GM21515 (cell line): ENCODE measurements around the gene CLEC16A.

Experiments used
- ATAC-seq: cut with Tn5 transposase; IDR thresholded peaks from one replicate; pipeline ENCODE4 v1.9.1; 2021; ENCODE audit not compliant: unreplicated experiment

The CLEC16A gene

GRCh38 chr16:11231367-11231970, 287.1 kb downstream of the CLEC16A start:
- no peak for ATAC-seq
